NCI-H2196 (cell line): ENCODE measurements around the gene ACACA.

Experiments used
- DNase-seq: peaks from one replicate; lab custom pipeline; 2025; ENCODE audit not compliant: unreplicated experiment; lab: John Stamatoyannopoulos, UW

The ACACA gene

GRCh38 chr17:37107406-37108083 is 299.1 kb downstream of the ACACA start:
- peak; percentile 12 for DNase-seq

GRCh38 chr17:37106049-37106448 is 300.6 kb downstream of the ACACA start:
- DNase-seq, result no peak

DNA sequence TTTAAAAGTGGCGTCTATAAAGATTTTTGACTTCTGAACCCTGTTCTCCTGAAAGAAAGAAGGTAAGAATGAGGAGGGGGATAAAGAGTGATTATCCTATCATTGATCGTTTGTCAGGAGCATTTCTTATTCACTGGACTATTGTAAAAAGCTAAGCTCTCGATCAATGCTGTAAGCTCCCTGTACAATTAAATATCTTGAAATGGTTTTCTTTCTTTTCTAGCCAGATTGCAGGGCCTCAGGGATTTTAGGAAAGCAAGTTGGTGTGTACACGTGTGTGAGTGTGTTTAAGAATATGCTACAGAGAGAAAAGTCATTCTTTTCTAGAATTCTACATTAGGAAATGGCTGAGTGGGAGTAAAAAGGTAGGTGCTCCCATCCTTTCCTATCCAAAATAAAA is 303.4 kb downstream of the ACACA start:
- no peak for DNase-seq

DNA sequence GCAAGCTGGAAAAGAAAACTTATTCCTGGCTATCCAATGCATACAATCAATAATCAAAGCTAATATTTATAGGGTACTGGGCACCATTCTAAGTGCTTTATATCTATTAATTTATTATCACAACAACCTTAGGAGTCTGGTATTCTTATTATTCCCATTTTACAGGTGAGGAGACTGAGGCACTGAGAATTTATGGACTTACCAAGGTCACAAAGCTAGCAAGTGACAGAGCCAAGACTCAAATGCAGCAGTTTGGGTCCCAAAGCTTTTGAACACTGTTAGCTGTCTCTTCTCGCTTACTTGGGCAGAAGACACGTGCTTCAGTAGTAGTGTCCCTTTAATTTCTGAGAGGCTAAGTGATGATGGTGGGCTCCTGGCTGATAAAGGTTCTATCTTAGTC is 305.3 kb downstream of the ACACA start:
- no peak for DNase-seq

- no peak for DNase-seq
Observed at GRCh38 chr17:37100231-37100630, 306.4 kb downstream of the ACACA start.

GRCh38 chr17:37098910-37099664 is 307.5 kb downstream of the ACACA start:
- no peak for DNase-seq

DNA sequence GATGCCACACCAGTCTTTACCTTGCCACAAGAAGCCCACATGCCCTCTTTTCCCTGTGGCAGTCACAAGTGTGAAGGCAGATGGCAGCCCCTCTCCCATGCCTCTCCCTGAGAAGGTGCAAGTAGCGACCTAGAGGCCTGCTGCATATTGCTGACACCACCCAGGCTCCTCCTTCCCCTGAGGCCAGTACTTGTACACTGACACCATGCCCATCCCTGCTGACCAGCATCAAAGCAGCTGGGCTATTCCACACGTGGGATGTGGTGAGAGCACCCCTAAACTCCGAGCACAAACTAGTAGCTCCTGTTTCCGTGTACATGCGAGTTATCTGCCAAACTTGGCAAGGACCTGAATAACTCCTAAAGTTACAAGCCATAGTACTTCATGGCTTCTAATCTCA is 308.5 kb downstream of the ACACA start:
- no peak for DNase-seq

GRCh38 chr17:37097154-37097553 is 309.5 kb downstream of the ACACA start:
- no peak for DNase-seq

DNA sequence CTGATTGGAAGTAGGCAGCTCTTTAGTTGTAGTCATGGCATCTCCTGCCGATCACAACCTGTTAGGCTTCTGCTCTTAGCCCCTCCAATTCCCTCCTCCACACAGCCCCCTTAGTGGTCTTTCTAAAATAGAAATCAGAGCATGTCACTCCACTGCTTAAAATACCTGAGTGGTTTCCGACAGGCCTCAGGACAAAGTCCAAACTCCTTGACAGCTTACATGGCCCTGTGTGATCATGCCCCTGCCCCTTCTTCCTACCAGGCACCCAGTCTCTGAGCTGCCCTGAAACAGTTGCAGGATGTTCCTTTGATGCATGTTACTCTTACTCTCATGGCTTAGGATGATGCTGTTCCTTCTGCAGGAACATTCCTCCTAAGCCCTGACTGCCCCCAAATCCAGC is 310.6 kb downstream of the ACACA start:
- DNase-seq, result no peak

GRCh38 chr17:37094391-37094790 is 312.2 kb downstream of the ACACA start:
- DNase-seq, result no peak

- no peak for DNase-seq
Observed at GRCh38 chr17:37092701-37093100, 313.9 kb downstream of the ACACA start.

- no peak for DNase-seq
Observed at GRCh38 chr17:37092071-37092470, 314.6 kb downstream of the ACACA start.

- DNase-seq, result no peak
Observed at GRCh38 chr17:37090941-37091340, 315.7 kb downstream of the ACACA start.

- DNase-seq, result no peak
Observed at GRCh38 chr17:37089956-37090355, 316.7 kb downstream of the ACACA start.

DNA sequence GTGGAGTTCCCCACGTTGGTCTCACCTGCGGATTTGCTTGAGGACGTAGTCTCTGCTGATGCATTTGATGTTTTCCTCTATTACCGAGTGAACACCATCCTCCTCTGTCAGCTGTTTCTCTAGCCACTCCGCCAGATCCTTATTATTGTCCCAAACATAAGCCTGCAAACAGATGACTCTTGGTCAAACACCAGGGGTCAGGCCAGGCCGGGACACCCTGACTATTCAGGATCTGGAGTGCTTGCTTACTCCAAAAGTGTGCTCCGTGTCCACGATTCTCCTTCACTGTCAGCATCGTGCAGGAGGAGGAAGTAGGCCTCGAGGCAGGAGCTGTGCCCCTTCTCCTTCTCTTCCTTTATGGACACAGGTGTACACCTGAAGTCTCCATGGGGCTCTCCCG is 317.7 kb downstream of the ACACA start:
- DNase-seq, result no peak

GRCh38 chr17:37088459-37088858 is 318.2 kb downstream of the ACACA start:
- no peak for DNase-seq

- DNase-seq, result no peak
Observed at GRCh38 chr17:37087683-37088082, 319.0 kb downstream of the ACACA start.

GRCh38 chr17:37086948-37087347 is 319.7 kb downstream of the ACACA start:
- no peak for DNase-seq

DNA sequence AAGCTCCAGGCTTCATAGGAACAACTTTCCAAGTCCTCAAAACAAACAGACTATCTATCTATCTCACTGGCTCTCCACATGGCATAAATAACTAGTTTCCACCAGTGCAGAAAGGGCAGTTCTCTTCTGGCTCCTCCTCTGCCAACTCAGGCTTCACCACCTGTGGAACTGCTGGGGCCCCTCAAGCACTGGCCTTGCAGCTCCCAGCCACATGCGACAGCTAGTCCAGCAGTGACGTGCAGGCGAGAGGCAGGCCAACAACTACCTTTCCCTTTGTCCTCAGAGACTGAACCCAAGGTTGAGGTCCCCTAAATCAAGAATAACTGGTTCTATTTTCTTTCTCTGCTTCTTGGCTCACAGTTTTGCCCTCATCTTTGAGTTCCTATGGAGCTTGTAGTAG is 320.3 kb downstream of the ACACA start:
- no peak for DNase-seq

GRCh38 chr17:37084372-37084771 is 322.3 kb downstream of the ACACA start:
- DNase-seq, result no peak

GRCh38 chr17:37083456-37083855 is 323.2 kb downstream of the ACACA start:
- DNase-seq, result no peak

DNA sequence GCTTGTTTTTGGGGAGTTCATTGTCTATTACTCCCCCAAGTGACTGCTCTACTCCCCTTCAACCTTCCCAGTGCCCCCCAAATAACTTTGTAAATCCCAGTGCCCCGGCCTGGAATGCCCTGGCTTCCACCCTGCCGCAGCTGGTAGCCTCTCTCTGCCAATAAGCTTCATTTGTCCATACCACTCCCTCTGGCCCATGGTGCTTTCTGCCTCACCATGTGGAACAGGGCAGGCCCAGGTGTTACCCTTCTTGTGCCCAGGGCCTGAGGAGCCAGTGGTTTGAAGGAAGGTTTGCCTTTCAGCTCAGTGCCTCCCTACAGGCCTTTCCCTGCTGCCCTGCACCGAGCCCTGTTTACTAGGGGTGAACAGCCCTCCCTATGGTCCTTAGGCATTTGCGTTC is 323.7 kb downstream of the ACACA start:
- DNase-seq, result no peak
